ENCODE results near the gene DNAJC15.

DNA sequence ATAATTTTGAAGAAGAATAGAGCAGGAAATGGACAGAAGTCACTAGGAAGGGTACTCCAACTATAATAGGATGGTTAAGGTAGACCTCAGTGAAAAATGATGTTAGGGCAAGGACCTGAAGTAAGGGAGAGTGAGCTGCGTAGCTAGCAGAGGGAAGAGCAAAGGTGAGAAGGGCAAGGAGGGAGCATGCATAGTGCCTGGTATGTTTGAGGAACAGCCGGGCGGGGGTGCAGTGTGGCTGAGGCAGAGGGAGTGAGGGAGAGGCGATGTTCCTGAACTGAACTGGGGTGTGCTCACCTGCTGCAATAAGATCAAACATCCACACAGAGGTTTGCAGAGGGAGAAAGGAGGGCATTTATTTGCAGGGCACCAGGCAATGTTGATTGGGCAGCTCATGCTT is 110.4 kb downstream of the DNAJC15 start:
- TF ChIP-seq EZH2 (IDR thresholded peaks at IDR 0.05; ENCODE audit: borderline replicate concordance, low read depth, low read length, severe bottlenecking): no peak
- TF ChIP-seq, protein P1, sequence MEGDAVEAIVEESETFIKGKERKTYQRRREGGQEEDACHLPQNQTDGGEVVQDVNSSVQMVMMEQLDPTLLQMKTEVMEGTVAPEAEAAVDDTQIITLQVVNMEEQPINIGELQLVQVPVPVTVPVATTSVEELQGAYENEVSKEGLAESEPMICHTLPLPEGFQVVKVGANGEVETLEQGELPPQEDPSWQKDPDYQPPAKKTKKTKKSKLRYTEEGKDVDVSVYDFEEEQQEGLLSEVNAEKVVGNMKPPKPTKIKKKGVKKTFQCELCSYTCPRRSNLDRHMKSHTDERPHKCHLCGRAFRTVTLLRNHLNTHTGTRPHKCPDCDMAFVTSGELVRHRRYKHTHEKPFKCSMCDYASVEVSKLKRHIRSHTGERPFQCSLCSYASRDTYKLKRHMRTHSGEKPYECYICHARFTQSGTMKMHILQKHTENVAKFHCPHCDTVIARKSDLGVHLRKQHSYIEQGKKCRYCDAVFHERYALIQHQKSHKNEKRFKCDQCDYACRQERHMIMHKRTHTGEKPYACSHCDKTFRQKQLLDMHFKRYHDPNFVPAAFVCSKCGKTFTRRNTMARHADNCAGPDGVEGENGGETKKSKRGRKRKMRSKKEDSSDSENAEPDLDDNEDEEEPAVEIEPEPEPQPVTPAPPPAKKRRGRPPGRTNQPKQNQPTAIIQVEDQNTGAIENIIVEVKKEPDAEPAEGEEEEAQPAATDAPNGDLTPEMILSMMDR (IDR thresholded peaks at IDR 0.05; ENCODE audit: extremely low read depth in 1 of 2, insufficient read depth in 1 of 2, low read depth in 1 of 2, low read length in 2 of 2): no peak
- TF ChIP-seq FOS (IDR thresholded peaks at IDR 0.05; ENCODE audit: borderline replicate concordance, insufficient read depth, low read length): no peak
- TF ChIP-seq POLR2AphosphoS5 (IDR thresholded peaks at IDR 0.05; ENCODE audit: insufficient read depth, low read depth, low read length): no peak
- no peak for TF ChIP-seq POLR2A (IDR thresholded peaks at IDR 0.05; ENCODE audit: low read depth, low read length)
- no peak for TF ChIP-seq JUN (IDR thresholded peaks at IDR 0.05; ENCODE audit: borderline replicate concordance, insufficient read depth, insufficient read length, low read depth)
- TF ChIP-seq, protein P2, sequence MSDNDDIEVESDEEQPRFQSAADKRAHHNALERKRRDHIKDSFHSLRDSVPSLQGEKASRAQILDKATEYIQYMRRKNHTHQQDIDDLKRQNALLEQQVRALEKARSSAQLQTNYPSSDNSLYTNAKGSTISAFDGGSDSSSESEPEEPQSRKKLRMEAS (IDR thresholded peaks at IDR 0.05; ENCODE audit: insufficient read depth, insufficient read length): no peak
